Spleen (tissue), 11 donors: ENCODE measurements around the gene PTPRT. TPM values are rescaled to one million over a fixed set of nuclear protein-coding genes. Genes with fewer than 3 reads are reported as not detected.

Experiments
- DNase-seq: peaks from one replicate; pipeline ENCODE4 v3.0.0-alpha.2; 2020
- H3K27ac ChIP-seq, 8 donors: fragments of 200-600 bp; sonication (generic) in 7 of 8; 1 replicate in 4 of 8; 2 replicates in 4 of 8; pipeline versions ENCODE4 v1.5.0 to v1.8.0; 2016 to 2021; ENCODE audit warnings: inconsistent platforms in 4 of 8, mild to moderate bottlenecking in 4 of 8, moderate library complexity in 1 of 8
- H3K27me3 ChIP-seq, 7 donors: fragments of 200-600 bp; sonication (generic) in 6 of 7; replicated peaks in 1 of 7; 1 replicate in 4 of 7; 2 replicates in 3 of 7; pipeline versions ENCODE4 v1.5.0 to v1.8.0; 2016 to 2021; ENCODE audit warnings: inconsistent platforms in 3 of 7, mild to moderate bottlenecking in 1 of 7
- H3K36me3 ChIP-seq, 6 donors: fragments of 200-600 bp; sonication (generic) in 5 of 6; 1 replicate in 4 of 6; 2 replicates in 2 of 6; pipeline versions ENCODE4 v1.5.0 to v1.8.0; 2016 to 2021; ENCODE audit warnings: inconsistent platforms in 2 of 6
- H3K4me1 ChIP-seq, 6 donors: fragments of 200-600 bp; sonication (generic) in 5 of 6; 1 replicate in 3 of 6; 2 replicates in 3 of 6; pipeline versions ENCODE4 v1.5.0 to v1.8.0; 2016 to 2021; ENCODE audit warnings: inconsistent platforms in 3 of 6
- H3K4me3 ChIP-seq, 8 donors: fragments of 200-600 bp; sonication (generic) in 7 of 8; 1 replicate in 4 of 8; 2 replicates in 4 of 8; pipeline versions ENCODE4 v1.5.0 to v1.8.0; 2016 to 2021; ENCODE audit warnings: inconsistent platforms in 4 of 8, mild to moderate bottlenecking in 4 of 8, moderate library complexity in 2 of 8
- H3K9me3 ChIP-seq, 8 donors: fragments of 200-600 bp; sonication (generic) in 7 of 8; 1 replicate in 4 of 8; 2 replicates in 4 of 8; pipeline versions ENCODE4 v1.5.0 to v1.8.0; 2016 to 2021; ENCODE audit warnings: inconsistent platforms in 4 of 8
- CTCF ChIP-seq, 11 experiments: fragments of 200-600 bp in 7 of 11; fragments of 450-650 bp in 4 of 11; sonication (generic) in 4 of 11; IDR thresholded peaks in 8 of 11; conservative IDR thresholded peaks in 3 of 11; 1 replicate in 7 of 11; 2 replicates in 4 of 11; pipeline versions ENCODE4 v1.4.0 to v1.8.0; 2016 to 2021; ENCODE audit warnings: antibody characterized with exemption in 11 of 11, inconsistent platforms in 4 of 11, mild to moderate bottlenecking in 1 of 11
- POLR2A ChIP-seq, 3 donors: fragments of 450-650 bp; IDR thresholded peaks; one replicate each; pipeline ENCODE4 v1.5.1; 2017; ENCODE audit warnings: antibody characterized with exemption in 3 of 3, mild to moderate bottlenecking in 1 of 3
- POLR2AphosphoS5 ChIP-seq, 3 donors: sonication (generic); formaldehyde crosslinking; IDR thresholded peaks; one replicate each; pipeline ENCODE4 v1.5.1; 2017; ENCODE audit warnings: antibody characterized with exemption in 3 of 3
- WGBS, 5 donors: extraction: QIAGEN DNeasy Blood & Tissue Kit in 3 of 5; methylation state at CpG; one replicate each; pipeline versions ENCODE4 v1.1.5 to v1.1.7; 2013 to 2018; 5-methylcytosine and 5-hydroxymethylcytosine counted together
- intact Hi-C: fragments of 100-400 bp; cut with DNase I; formaldehyde crosslinking; loops from one replicate; pipeline ENCODE4 v1.15.0; 2023; ENCODE audit warnings: low total_unique reads
- polyA plus RNA-seq, 3 donors: library from polyadenylated mRNA; stranded (reverse); fragments of 200-250 nt; gene quantifications; one replicate each; pipeline ENCODE4 v1.2.1, GENCODE V29; 2013
- total RNA-seq, 7 donors: library from RNA; depleted of rRNA in 3 of 7; stranded (reverse); fragments of >200 nt in 3 of 7; fragmentation: NEBNext Ultra II Directional in 4 of 7; extraction: Animal tissue kit (Norgen Biotek cat#: 25700) in 4 of 7; gene quantifications; one replicate each; pipeline versions ENCODE4 v1.1.0 to v1.2.1, GENCODE V29; 2016 to 2021
- donor health status: healthy with polysubstance abuse.
- donor health status: DM: no; HTN: no; CAD: no; lungs with moderate emphysema.
- donor health status: DM: no; HTN: no; CAD: no.
- donor health status: Bipolar disorder and iron deficiency.
- donor health status: healthy.
- donor health status: DM: no; HTN: no; CAD: no.
- donor health status: DM: yes; HTN: yes; CAD: no.

The PTPRT gene
- total and polyA plus RNA-seq, 10 donors, result 0.02 to 4.7 (median 1.2) TPM

DNA sequence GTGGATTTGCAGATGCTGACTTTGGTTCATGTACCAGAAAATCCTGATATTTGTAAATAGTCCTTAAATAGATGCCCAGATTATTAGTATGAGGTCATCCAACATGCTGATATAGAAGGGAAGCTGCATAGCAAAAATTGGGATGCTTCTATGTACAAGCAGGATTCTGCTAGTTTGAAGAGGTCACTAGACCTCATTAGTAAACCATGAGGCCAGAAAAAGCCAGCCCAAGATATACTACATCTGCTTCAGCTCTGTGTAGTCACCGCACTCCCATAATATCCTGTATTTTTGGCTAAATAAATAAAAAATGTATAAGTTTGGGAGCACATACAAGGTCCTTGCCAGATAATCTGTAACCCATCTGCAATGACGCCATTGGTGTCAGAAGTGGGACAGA is 13.0 kb downstream of the PTPRT start:
- WGBS, 5 donors, result 81 to 97% (median 84%) methylated on average over 2 of the region's 2 CpGs
- intact Hi-C loops, result no loop called here
- Histone ChIP-seq H3K4me1 (no peaks in the 10 kb centered on the region), H3K27me3 (peaks cover 0 to 7% (median 0%) of the 10 kb centered on the region in 7 donors), H3K4me3 (no peak overlapping the region), H3K27ac (no peak overlapping the region), H3K36me3 (no peaks in the 10 kb centered on the region), H3K9me3 (peaks cover 0 to 11% (median 0%) of the 10 kb centered on the region in 8 donors)
- TF ChIP-seq CTCF (IDR thresholded peaks at IDR 0.05 in 8 of 11, conservative IDR thresholded peaks at IDR 0.05 in 3 of 11), result no peak
- TF ChIP-seq POLR2AphosphoS5 (IDR thresholded peaks at IDR 0.05), result no peak
- no peak for TF ChIP-seq POLR2A (IDR thresholded peaks at IDR 0.05)
- no peak for DNase-seq

GRCh38 chr20:43171930-43172329 is 17.8 kb downstream of the PTPRT start:
- intact Hi-C loops, result no loop called here
- DNase-seq, result no peak
- Histone ChIP-seq H3K9me3 (peaks cover 0 to 7% (median 0%) of the 10 kb centered on the region in 8 donors), H3K4me1 (no peaks in the 10 kb centered on the region), H3K4me3 (no peak overlapping the region), H3K27me3 (peaks cover 0 to 14% (median 0%) of the 10 kb centered on the region in 7 donors), H3K36me3 (no peaks in the 10 kb centered on the region), H3K27ac (no peak overlapping the region)
- TF ChIP-seq CTCF (IDR thresholded peaks at IDR 0.05 in 8 of 11, conservative IDR thresholded peaks at IDR 0.05 in 3 of 11) (no peak), POLR2A (IDR thresholded peaks at IDR 0.05) (no peak), POLR2AphosphoS5 (IDR thresholded peaks at IDR 0.05) (no peak)
- WGBS, 5 donors, result 68 to 75% (median 74%) methylated on average over 5 of the region's 5 CpGs

GRCh38 chr20:43170771-43171170 is 18.9 kb downstream of the PTPRT start:
- Histone ChIP-seq H3K27ac (no peak overlapping the region), H3K27me3 (peaks cover 0 to 14% (median 0%) of the 10 kb centered on the region in 7 donors), H3K36me3 (no peaks in the 10 kb centered on the region), H3K4me3 (no peak overlapping the region), H3K9me3 (no peaks in the 10 kb centered on the region), H3K4me1 (no peaks in the 10 kb centered on the region)
- TF ChIP-seq CTCF (IDR thresholded peaks at IDR 0.05 in 8 of 11, conservative IDR thresholded peaks at IDR 0.05 in 3 of 11) (no peak), POLR2A (IDR thresholded peaks at IDR 0.05) (no peak), POLR2AphosphoS5 (IDR thresholded peaks at IDR 0.05) (no peak)
- whole genome bisulfite sequencing, 5 donors, result 73 to 82% (median 78%) methylated on average over 4 of the region's 4 CpGs
- no peak for DNase-seq
- intact Hi-C loops, result no loop called here

DNA sequence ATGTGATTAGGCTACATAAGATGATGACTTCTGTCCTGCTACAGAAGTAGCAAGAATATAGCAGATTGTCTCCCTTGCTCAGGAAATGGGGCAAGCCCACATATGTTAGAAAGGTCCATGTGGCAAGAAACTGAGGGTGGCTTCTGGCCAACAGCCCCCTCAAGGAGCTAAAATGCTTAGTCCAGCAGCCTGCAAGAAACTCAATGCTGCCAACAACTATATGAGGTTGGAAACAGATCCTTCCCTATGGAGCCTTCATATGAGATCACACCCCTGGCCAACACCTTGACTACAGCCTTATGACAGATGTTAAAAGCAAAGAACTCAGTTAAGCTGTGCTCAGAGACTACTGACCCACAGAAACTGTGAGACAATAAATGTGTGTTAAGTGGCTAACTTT is 22.1 kb downstream of the PTPRT start:
- TF ChIP-seq CTCF (IDR thresholded peaks at IDR 0.05 in 8 of 11, conservative IDR thresholded peaks at IDR 0.05 in 3 of 11), result no peak
- TF ChIP-seq POLR2A (IDR thresholded peaks at IDR 0.05), result no peak
- no peak for TF ChIP-seq POLR2AphosphoS5 (IDR thresholded peaks at IDR 0.05)
- Histone ChIP-seq H3K27me3 (peaks cover 0 to 14% (median 0%) of the 10 kb centered on the region in 7 donors), H3K4me1 (no peaks in the 10 kb centered on the region), H3K36me3 (no peaks in the 10 kb centered on the region), H3K9me3 (no peaks in the 10 kb centered on the region), H3K27ac (no peak overlapping the region), H3K4me3 (no peak overlapping the region)
- intact Hi-C loops, result no loop called here
- DNase-seq, result no peak
